ENCODE measurements around the gene DHH.

DNA sequence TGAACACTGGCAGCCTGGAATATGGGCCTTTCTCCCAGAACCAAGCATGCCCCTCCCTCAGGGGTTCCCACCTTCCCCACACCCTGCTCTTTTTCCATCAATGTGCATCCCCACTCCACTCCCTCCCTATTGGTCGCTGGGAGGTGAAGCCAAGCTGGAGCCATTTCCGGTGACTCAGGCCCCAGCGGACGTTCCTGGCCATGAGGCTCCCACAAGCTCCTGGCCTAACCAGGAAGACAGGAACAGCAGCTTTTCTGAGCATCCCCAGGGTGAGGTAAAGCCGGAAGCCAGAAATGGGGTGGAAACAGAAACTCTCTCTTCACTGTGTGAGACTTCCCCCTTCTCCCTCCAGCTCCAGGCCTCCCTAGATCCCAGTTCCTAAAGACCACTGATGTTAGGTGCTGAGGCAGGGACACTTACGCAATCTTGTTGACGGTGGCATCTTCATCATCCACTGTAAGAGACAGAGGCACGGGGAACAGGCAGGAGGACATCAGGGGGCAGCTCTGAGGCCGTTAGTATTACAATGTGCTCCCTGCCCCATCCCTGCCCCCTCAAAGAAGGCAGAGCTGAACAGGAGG is 11.0 kb upstream of the DHH start:
- TF ChIP-seq CTCF (IDR thresholded peaks at IDR 0.05; ENCODE audit: low read depth, low read length), result no peak
- no peak for TF ChIP-seq EZH2phosphoT487 (IDR thresholded peaks at IDR 0.05; ENCODE audit: low read depth)
